ENCODE results near the gene RGS19.

The RGS19 gene

GRCh38 chr20:64035933-64036345 is 43.4 kb downstream of the RGS19 start, which contains the start of gene C20orf204:
TSS of gene C20orf204 (plus strand) at chr20:64036182. CDS start at chr20:64036324, 142 bp downstream.
- no peak within 1 kb of the TSS for H3K4me3 ChIP-seq (replicated peaks in 1 of 2; ENCODE audit: low read depth in 2 of 2, low read length in 2 of 2)
- no peak for TF ChIP-seq CTCF (IDR thresholded peaks at IDR 0.05; ENCODE audit: low read depth, low read length)

GRCh38 chr20:64035066-64035932 is 44.0 kb downstream of the RGS19 start:
- no peak for DNase-seq (ENCODE audit: low read depth in 2 of 2)
- H3K4me3 ChIP-seq (replicated peaks in 1 of 2; ENCODE audit: low read depth in 2 of 2, low read length in 2 of 2): no peak overlapping the region
- no peak for TF ChIP-seq CTCF (IDR thresholded peaks at IDR 0.05; ENCODE audit: low read depth, low read length)

More at GRCh38 chr20:64035933-64036345, 43.4 kb downstream of the RGS19 start, which contains the start of gene C20orf204:
- no peak for DNase-seq (ENCODE audit: low read depth in 2 of 2)

- H3K4me3 ChIP-seq (replicated peaks in 1 of 2; ENCODE audit: low read depth in 2 of 2, low read length in 2 of 2): no peak overlapping the region
- no peak for DNase-seq (ENCODE audit: low read depth in 2 of 2)
- TF ChIP-seq CTCF (IDR thresholded peaks at IDR 0.05; ENCODE audit: low read depth, low read length): no peak
Observed at GRCh38 chr20:64033981-64034493, 45.3 kb downstream of the RGS19 start.

- TF ChIP-seq CTCF (IDR thresholded peaks at IDR 0.05; ENCODE audit: low read depth, low read length): no peak
- no peak overlapping the region for H3K4me3 ChIP-seq (replicated peaks in 1 of 2; ENCODE audit: low read depth in 2 of 2, low read length in 2 of 2)
- no peak for DNase-seq (ENCODE audit: low read depth in 2 of 2)
Observed at GRCh38 chr20:64032706-64033624, 46.4 kb downstream of the RGS19 start.

- TF ChIP-seq CTCF (IDR thresholded peaks at IDR 0.05; ENCODE audit: low read depth, low read length): no peak
- H3K4me3 ChIP-seq (replicated peaks in 1 of 2; ENCODE audit: low read depth in 2 of 2, low read length in 2 of 2): no peak overlapping the region
- no peak for DNase-seq (ENCODE audit: low read depth in 2 of 2)
Observed at GRCh38 chr20:64031822-64032314, 47.5 kb downstream of the RGS19 start.

- no peak overlapping the region for H3K4me3 ChIP-seq (replicated peaks in 1 of 2; ENCODE audit: low read depth in 2 of 2, low read length in 2 of 2)
- no peak for TF ChIP-seq CTCF (IDR thresholded peaks at IDR 0.05; ENCODE audit: low read depth, low read length)
- DNase-seq (ENCODE audit: low read depth in 2 of 2): no peak
Observed at GRCh38 chr20:64030371-64031134, 48.8 kb downstream of the RGS19 start.
